Sigmoid colon (tissue), 7 donors: ENCODE data around the gene C2. TPM values are rescaled to one million over a fixed set of nuclear protein-coding genes. Genes with fewer than 3 reads are reported as not detected.

Experiments
- DNase-seq: peaks from one replicate; pipeline ENCODE4 v3.0.0-alpha.2; 2019
- H3K27ac ChIP-seq, 4 donors: fragments of 200-600 bp; sonication (generic); one replicate each; pipeline ENCODE4 v1.5.1; 2016 to 2019; ENCODE audit warnings: mild to moderate bottlenecking in 1 of 4
- H3K27me3 ChIP-seq, 3 donors: fragments of 200-600 bp; sonication (generic); one replicate each; pipeline ENCODE4 v1.5.1; 2019; ENCODE audit warnings: mild to moderate bottlenecking in 1 of 3
- H3K36me3 ChIP-seq, 4 donors: fragments of 200-600 bp; sonication (generic); one replicate each; pipeline ENCODE4 v1.5.1; 2016 to 2019
- H3K4me1 ChIP-seq, 4 donors: fragments of 200-600 bp; sonication (generic); one replicate each; pipeline ENCODE4 v1.5.1; 2017 to 2019
- H3K4me3 ChIP-seq, 4 donors: fragments of 200-600 bp; sonication (generic); one replicate each; pipeline ENCODE4 v1.5.1; 2017 to 2019; ENCODE audit warnings: mild to moderate bottlenecking in 2 of 4, moderate library complexity in 1 of 4
- H3K9me3 ChIP-seq, 4 donors: fragments of 200-600 bp in 3 of 4; sonication (generic) in 3 of 4; one replicate each; pipeline versions ENCODE4 v1.5.1 to v1.6.1; 2013 to 2019
- EP300 ChIP-seq, 4 donors: sonication (generic); formaldehyde crosslinking; IDR thresholded peaks; one replicate each; pipeline ENCODE4 v1.6.1; 2017; ENCODE audit warnings: antibody characterized with exemption in 4 of 4
- POLR2A ChIP-seq, 2 donors: fragments of 450-650 bp; IDR thresholded peaks; one replicate each; pipeline ENCODE4 v1.6.1; 2016; ENCODE audit warnings: antibody characterized with exemption in 2 of 2, mild to moderate bottlenecking in 2 of 2, moderate library complexity in 2 of 2
- POLR2AphosphoS5 ChIP-seq, 4 donors: sonication (generic); formaldehyde crosslinking; IDR thresholded peaks; one replicate each; pipeline ENCODE4 v1.6.1; 2017; ENCODE audit warnings: antibody characterized with exemption in 4 of 4
- WGBS, 2 donors: extraction: QIAGEN DNeasy Blood & Tissue Kit; methylation state at CpG; one replicate each; pipeline ENCODE4 v1.1.7; 2013; 5-methylcytosine and 5-hydroxymethylcytosine counted together
- intact Hi-C: fragments of 100-400 bp; cut with DNase I; formaldehyde crosslinking; loops from one replicate; pipeline ENCODE4 v1.15.1; 2023
- polyA plus RNA-seq, 3 donors: library from polyadenylated mRNA; stranded (reverse); fragments of 200-250 nt; gene quantifications; one replicate each; pipeline ENCODE4 v1.2.3, GENCODE V29; 2013
- total RNA-seq, 4 donors: library from RNA; depleted of rRNA; stranded (reverse); fragments of >200 nt; gene quantifications; one replicate each; pipeline ENCODE4 v1.1.0, GENCODE V29; 2016
- TF ChIP-seq, protein P1 (sequence below), 4 experiments: fragments of 450-650 bp in 3 of 4; fragments of 200-600 bp in 1 of 4; IDR thresholded peaks; one replicate each; pipeline ENCODE4 v1.5.1; 2016 to 2019; ENCODE audit warnings: antibody characterized with exemption in 4 of 4, mild to moderate bottlenecking in 3 of 4, moderate library complexity in 2 of 4
- donor health status: healthy with polysubstance abuse.
- donor health status: Bipolar disorder and iron deficiency.
- donor health status: healthy.

Gene C2
- 10 to 100 TPM in 3 of 4 donors, 1 to 10 TPM in 1; 4.9 to 17.7 (median 13.6) TPM for total RNA-seq
- 10 to 100 TPM; 10.2 to 39.2 (median 23.1) TPM for polyA plus RNA-seq

- WGBS, 2 donors, result 44 to 60% methylated on average over 11 of the region's 11 CpGs
- no peaks in the 10 kb centered on the region for H3K36me3 ChIP-seq
- H3K27me3 ChIP-seq, result no peaks in the 10 kb centered on the region
- intact Hi-C loops, result no loop called here
- peak within 1 kb of the TSS in 3 of 4 donors; percentile 6 to 31 (median 16) for H3K4me3 ChIP-seq
- no peak for DNase-seq
- H3K4me1 ChIP-seq, result no peaks in the 10 kb centered on the region
- no peaks in the 10 kb centered on the region for H3K9me3 ChIP-seq
- no peak within 1 kb of the TSS for H3K27ac ChIP-seq
- TF ChIP-seq POLR2A (IDR thresholded peaks at IDR 0.05) (no peak), POLR2AphosphoS5 (IDR thresholded peaks at IDR 0.05) (no peak), EP300 (IDR thresholded peaks at IDR 0.05) (no peak)
- TF ChIP-seq, protein P1, sequence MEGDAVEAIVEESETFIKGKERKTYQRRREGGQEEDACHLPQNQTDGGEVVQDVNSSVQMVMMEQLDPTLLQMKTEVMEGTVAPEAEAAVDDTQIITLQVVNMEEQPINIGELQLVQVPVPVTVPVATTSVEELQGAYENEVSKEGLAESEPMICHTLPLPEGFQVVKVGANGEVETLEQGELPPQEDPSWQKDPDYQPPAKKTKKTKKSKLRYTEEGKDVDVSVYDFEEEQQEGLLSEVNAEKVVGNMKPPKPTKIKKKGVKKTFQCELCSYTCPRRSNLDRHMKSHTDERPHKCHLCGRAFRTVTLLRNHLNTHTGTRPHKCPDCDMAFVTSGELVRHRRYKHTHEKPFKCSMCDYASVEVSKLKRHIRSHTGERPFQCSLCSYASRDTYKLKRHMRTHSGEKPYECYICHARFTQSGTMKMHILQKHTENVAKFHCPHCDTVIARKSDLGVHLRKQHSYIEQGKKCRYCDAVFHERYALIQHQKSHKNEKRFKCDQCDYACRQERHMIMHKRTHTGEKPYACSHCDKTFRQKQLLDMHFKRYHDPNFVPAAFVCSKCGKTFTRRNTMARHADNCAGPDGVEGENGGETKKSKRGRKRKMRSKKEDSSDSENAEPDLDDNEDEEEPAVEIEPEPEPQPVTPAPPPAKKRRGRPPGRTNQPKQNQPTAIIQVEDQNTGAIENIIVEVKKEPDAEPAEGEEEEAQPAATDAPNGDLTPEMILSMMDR (IDR thresholded peaks at IDR 0.05), result no peak
These were observed at the start of gene C2 for GRCh38 chr6:31927242-31927862. TSS of gene C2 (plus strand) at chr6:31927717. CDS start at chr6:31927753, 36 bp downstream.

DNA sequence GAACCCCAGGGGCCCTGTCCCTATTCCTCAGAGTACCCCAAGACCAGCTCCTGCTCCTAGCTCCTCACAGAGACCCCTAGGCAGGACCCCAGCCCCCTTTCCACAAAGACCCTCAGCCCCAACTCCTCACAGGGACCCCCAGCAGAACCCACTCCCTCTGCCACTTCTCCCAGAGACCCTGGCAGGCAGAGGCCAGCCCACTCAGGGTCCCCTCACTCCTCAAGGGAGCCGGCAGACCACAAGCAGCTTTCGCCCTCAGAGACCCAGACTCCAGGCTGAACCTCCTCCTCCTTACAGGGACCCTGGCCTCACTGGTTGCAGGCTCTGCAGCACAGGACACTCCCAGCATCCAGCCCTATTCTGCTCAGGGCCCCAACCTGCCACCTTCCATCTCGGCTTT, 49.3 kb upstream of the C2 start:
- Histone ChIP-seq H3K9me3 (no peaks in the 10 kb centered on the region), H3K27me3 (no peaks in the 10 kb centered on the region), H3K27ac (peak overlapping the region in 1 of 4 donors; percentile 40), H3K4me3 (peak overlapping the region in 1 of 4 donors; percentile 3), H3K36me3 (peaks cover 27 to 39% (median 34%) of the 10 kb centered on the region in 4 donors), H3K4me1 (peaks cover 0 to 10% (median 4%) of the 10 kb centered on the region in 4 donors)
- 11 to 70% methylated on average over 3 of the region's 3 CpGs for WGBS, 2 donors
- no peak for TF ChIP-seq POLR2A (IDR thresholded peaks at IDR 0.05)
- TF ChIP-seq POLR2AphosphoS5 (IDR thresholded peaks at IDR 0.05), result no peak
- TF ChIP-seq EP300 (IDR thresholded peaks at IDR 0.05), result no peak
- TF ChIP-seq, protein P1 (IDR thresholded peaks at IDR 0.05), result no peak
- DNase-seq, result no peak
- intact Hi-C loops, result no loop called here

GRCh38 chr6:31878726-31879125, 48.8 kb upstream of the C2 start, which contains the start of gene SLC44A4:
TSS of gene SLC44A4 (minus strand) at chr6:31878997. CDS start at chr6:31878980, 17 bp downstream.
- H3K9me3 ChIP-seq, result no peaks in the 10 kb centered on the region
- TF ChIP-seq, protein P1 (IDR thresholded peaks at IDR 0.05), result no peak
- TF ChIP-seq POLR2AphosphoS5 (IDR thresholded peaks at IDR 0.05) (peak in 1 of 4 donors; percentile 46), EP300 (IDR thresholded peaks at IDR 0.05) (no peak), POLR2A (IDR thresholded peaks at IDR 0.05) (no peak)
- intact Hi-C loops, result no loop called here
- DNase-seq, result no peak
- H3K27ac ChIP-seq, result peak within 1 kb of the TSS in 1 of 4 donors; percentile 42
- H3K4me3 ChIP-seq, result peak within 1 kb of the TSS in 1 of 4 donors; percentile 3
- peaks cover 0 to 10% (median 4%) of the 10 kb centered on the region in 4 donors for H3K4me1 ChIP-seq
- 13 to 50% methylated on average over 18 of the region's 18 CpGs for WGBS, 2 donors
- H3K36me3 ChIP-seq, result peaks cover 32 to 44% (median 39%) of the 10 kb centered on the region in 4 donors
- no peaks in the 10 kb centered on the region for H3K27me3 ChIP-seq

- H3K4me3 ChIP-seq, result no peak overlapping the region
- peak overlapping the region in 1 of 4 donors; percentile 42 for H3K27ac ChIP-seq
- no peaks in the 10 kb centered on the region for H3K9me3 ChIP-seq
- H3K27me3 ChIP-seq, result no peaks in the 10 kb centered on the region
- intact Hi-C loops, result no loop called here
- TF ChIP-seq, protein P1 (IDR thresholded peaks at IDR 0.05), result no peak
- TF ChIP-seq EP300 (IDR thresholded peaks at IDR 0.05) (no peak), POLR2AphosphoS5 (IDR thresholded peaks at IDR 0.05) (no peak), POLR2A (IDR thresholded peaks at IDR 0.05) (no peak)
- WGBS, 2 donors, result 15 to 70% methylated on average over 13 of the region's 13 CpGs
- H3K36me3 ChIP-seq, result peaks cover 36 to 48% (median 42%) of the 10 kb centered on the region in 4 donors
- no peak for DNase-seq
- peaks cover 0 to 10% (median 4%) of the 10 kb centered on the region in 4 donors for H3K4me1 ChIP-seq
These were observed 48.4 kb upstream of the C2 start for GRCh38 chr6:31879143-31879542.
